ENCODE results near the gene UBE4B.

Gene UBE4B

DNA sequence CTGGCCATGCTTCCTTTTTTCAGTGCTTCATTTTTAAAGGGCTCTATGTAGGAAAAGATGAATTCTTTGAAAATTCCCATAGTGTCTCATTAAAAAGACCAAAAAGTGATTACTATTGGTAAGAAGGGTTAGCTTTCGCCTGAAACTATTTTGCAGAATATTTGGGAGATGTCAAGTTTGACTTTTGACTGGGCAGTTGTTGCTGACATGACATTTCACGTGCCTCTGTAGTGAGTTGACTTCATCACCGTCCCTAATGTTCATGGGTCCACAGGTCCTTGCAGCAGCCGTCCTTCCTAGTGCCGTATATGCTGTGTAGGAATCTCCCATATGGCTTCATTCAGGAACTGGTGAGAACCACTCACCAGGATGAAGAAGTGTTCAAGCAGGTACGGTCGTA, 88.9 kb downstream of the UBE4B start:
- DNase-seq, result no peak

DNA sequence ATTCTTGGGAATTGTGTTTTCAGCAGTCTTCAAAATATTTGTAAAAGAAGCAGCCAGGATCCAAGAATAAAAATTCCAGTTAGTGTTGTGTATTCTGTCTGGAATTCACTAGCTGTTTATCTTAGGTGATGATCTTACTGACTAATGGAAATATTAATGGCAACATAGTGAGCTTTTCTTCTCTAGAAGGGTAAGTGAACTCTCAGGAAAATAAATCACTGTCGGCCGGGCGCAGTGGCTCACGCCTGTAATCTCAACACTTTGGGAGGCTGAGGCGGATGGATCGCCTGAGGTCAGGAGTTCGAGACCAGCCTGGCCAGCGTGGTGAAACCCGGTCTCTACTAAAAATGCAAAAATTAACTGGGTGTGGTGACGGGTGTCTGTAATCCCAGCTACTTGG, 90.2 kb downstream of the UBE4B start:
- DNase-seq, result peak; percentile 63

GRCh38 chr1:10128101-10128765, 95.5 kb downstream of the UBE4B start:
- no peak for DNase-seq

- no peak for DNase-seq
Measured at GRCh38 chr1:10132316-10132715, 99.6 kb downstream of the UBE4B start.

GRCh38 chr1:10132852-10133251, 100.1 kb downstream of the UBE4B start:
- no peak for DNase-seq

DNA sequence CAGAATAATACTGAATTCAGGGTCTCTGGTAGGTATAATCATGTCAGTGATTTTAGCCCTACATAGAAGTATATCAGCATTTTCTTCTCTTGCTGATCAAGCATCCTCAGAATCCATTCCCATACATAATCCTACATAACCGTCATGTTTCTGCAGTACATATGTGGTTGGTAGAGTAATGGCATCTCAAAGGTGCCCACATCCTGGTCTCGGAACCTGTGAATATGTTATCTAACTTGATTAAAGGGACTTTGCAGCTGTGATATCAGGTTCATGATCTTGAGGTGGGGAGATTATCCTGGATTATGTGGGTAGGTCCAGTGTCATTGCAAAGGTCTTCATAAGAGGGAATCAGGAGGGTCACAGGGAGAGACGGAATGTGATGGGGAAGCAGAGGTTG, 108.2 kb downstream of the UBE4B start:
- DNase-seq, result no peak

GRCh38 chr1:10143961-10144485, 111.3 kb downstream of the UBE4B start:
- DNase-seq, result no peak

- no peak for DNase-seq
Measured at GRCh38 chr1:10146391-10146790, 113.6 kb downstream of the UBE4B start.

DNA sequence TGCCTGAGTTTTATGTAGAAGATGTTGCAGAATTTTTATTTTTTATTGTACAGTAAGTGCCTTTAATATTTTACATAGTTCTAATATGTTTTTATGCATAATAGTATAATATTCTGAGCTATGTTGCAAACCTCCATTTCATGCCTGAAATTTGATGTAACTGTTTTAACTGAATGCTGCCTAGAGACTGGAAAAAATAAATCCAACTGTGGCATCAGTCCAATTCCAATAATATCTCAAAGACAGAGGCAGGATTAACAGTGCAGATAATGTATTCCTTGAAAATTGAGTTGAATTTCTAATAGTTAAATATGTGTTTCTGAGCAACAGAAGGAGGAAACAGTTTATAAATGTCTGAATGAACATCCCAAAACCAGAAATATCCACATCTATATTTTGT, 116.5 kb downstream of the UBE4B start:
- DNase-seq, result no peak

- DNase-seq, result peak; percentile 50
Measured at GRCh38 chr1:10152709-10153284, 120.0 kb downstream of the UBE4B start.

DNA sequence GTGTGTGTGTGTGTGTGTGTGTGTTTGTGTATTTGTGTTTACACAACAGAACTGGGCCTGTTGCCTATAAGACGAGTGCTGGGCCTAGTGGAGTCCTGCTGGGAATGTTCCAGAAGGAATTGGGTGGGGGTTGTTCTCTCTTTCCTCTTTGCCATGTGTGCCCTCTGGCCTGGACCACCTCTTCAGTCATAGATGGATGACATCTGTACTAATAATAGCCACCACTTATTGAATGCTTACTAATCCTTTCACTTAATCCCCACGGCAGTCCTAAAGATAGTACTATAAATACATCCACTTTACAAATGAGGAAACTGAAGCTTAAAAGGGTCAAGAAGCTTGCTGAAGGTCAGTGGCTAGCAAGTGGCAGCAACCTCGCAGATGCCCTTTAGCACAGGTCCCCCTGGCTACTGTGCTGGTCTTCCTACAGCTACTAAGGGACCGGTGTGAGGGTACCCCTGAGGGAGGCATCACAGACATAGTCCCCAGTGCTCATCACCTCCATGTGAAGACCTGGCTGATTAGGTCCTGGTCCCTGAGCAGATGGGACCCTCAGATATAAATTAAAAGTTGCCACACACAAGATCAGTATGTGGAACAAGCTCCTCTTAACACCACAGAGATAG, 122.4 kb downstream of the UBE4B start:
- DNase-seq, result no peak

DNA sequence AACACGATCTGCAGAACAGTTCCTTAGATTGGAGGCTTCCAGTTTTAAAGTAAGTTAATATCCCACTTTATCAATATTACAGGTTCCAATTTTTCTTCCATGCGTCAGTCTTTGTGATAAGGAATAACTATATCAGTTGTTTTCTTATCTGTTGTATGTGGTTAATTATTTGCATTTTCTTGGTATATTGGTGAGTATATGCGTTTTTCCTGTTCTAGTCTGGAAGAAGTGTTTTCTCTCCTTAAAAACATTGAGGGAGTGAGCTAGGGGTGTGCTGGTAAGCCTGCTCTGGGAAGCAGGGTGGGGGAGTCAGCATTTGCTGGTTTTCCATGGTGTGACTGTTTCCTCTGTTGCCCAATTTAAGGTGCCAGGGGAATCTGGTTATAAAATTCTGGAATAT, 127.4 kb downstream of the UBE4B start:
- DNase-seq, result no peak

- DNase-seq, result no peak
Measured at GRCh38 chr1:10160907-10161490, 128.2 kb downstream of the UBE4B start.

DNA sequence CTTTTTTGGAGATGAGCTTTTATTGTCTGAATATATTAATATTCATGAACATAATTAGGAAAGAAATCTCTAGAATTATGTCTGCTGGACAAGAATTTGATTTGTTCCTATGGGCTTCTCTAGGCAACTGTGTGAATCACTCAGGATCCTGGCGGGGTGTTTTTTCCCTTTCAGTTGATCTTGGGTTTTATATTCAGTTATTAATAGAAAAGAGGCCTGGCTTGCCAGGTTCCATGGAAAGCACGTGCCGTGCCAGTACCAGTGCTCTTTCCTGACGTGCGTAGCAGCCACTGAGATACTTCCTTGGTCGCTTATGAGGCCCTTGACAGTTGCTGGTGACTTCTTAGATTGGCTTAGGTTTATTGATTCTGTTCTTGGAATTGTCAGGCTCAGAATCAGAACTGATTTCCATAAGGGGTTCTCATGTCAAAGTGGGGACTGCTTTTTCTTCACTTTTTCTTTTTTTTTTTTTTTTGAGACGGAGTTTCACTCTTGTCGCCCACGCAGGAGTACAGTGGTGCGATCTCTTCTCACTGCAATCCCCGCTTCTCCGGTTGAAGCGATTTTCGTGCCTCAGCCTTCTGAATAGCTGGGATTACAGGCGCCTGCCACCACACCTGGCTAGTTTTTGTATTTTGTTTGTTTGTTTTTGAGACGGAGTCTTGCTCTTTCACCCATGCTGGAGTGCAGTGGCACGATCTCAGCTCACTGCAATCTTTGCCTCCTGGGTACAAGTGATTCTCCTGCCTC, 129.0 kb downstream of the UBE4B start:
- no peak for DNase-seq

GRCh38 chr1:10168912-10169514, 136.3 kb downstream of the UBE4B start:
- no peak for DNase-seq

DNA sequence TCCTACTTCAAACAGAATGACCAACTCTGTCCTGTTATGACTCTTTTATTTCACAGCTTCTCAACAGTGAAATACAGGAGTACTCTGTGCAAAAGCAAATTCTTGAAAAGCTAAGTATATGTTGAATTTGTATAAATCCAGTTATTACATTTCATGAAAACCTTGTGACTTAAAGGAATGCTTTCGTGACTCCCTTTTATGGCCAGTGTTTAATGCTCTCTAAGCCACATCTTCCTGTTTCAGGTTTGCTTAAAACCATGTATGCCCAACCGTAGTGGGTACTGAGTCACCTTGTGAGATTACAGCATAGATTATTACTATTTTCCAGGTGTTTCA, 137.4 kb downstream of the UBE4B start:
- no peak for DNase-seq

- DNase-seq, result no peak
Measured at GRCh38 chr1:10171105-10171767, 138.5 kb downstream of the UBE4B start.

DNA sequence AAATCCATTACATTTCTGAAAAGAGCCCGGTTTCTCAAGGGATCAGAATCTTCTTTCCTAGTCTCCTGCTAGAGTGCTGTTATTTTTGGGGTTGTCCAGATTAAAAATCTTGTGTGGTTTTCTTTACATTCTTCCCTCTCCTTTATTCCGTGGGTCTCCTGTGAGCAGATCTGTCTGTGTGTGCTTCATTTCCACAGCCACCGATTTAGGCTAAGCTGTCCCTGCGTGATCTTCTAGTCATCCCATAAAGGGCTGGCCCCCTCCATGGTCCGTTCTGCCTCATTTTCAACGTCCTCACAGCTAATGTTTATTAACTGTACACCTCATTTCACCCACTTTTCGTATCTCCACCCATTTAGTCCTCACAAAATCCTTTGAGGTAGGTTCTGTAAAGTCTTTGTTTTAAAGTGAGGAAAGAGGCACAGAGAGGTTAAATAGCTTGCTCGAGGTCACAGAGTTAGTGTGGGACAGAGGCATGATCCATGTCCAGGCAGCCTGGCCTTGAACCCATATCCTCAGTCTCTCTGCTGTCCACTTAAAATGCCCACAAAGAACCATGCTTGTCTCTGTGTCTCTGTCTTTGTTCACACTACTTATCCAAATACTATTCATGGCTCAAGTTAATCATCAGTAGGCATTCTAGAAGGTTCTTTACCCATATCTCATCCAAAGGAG, 139.4 kb downstream of the UBE4B start:
- DNase-seq, result no peak

DNA sequence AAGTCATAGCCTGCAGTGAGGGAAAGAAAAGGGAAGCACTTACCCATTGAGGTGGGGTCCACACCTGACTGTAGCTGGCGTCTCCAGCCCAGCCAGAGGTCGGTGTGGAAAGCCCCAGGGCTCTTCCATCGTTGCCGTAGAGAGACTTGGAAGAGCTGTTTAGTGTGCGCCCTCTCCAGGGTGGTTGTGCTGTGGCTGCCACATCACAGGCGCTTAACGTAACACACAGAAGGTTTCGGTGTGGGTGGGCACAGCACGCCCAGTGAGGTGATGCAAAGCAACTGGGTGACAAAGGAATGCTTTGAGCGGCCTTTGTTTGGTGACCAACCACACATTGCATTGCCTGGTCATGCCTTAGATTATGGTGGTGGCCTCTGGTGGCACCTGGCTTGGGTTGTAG, 140.8 kb downstream of the UBE4B start:
- DNase-seq, result no peak

DNA sequence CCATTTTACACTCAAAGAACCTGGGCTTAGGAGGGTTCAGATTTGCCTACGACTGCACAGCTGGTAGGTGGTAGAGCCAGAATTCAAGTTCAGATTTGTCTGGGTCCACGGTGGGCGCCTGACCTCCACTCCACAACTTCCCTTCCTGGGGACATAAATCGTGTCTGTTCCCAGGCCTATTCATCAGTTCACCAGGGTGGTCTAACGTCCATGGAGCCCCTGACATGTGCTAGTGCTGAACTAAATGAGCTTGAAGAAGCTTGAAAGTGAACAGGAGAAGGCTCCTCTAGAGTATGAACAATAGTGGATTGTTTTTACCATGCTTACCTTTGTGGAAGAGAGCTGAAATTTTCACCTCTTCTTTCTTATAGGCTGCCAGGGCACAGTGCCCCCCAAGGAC, 145.1 kb downstream of the UBE4B start:
- DNase-seq, result no peak

DNA sequence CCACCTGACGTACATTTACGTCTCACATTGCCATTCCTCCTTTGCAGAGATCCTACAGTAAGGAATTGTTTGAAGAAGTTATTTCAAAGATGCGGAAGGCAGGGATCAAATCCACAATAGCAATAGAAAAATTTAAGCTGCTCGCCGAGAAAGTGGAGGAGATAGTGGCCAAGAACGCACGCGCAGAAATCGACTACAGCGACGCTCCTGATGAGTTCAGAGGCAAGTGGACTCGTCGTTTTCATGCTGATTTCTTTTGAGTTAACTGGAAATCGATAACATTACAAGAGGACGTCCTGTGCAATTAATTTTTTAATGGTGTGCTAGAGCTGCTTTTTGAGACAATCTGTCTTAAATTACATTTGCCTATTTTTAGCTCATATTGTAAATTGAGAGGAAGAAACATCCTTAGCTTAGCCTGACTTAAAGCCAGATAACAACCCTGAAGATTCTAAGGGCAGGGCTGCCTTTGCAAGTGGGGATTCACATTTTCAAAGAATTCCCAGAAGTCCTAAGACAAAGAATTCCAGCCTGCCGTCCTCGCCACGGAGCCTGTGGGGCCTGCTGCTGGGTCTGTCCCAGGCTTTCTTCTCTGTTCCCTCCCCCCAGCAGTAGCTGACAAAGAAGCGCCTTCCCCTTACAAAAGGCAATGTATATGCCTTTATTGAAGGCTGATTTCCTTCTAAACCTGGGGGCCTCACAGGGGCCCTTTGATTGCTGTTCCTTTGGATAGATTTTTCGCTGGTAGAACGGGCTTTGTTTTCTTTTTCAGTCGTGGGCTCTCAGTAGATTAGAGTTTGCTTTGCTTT, 146.0 kb downstream of the UBE4B start:
- DNase-seq, result peak; percentile 48

All from fibroblast of upper back skin (primary cell).